Ascending aorta (tissue), 2 donors: Measurements from ENCODE around the gene AP5Z1. TPM values are rescaled to one million over a fixed set of nuclear protein-coding genes. Genes with fewer than 3 reads are reported as not detected.
"Not testable (repeated sequence)": the region's sequence is repeated elsewhere in the genome, so short reads cannot be mapped to it uniquely, and the experiment has no call there.

ENCODE experiments used
- DNase-seq, 2 donors: peaks; one replicate each; pipeline ENCODE4 v3.0.0-alpha.2; 2019; ENCODE audit warnings: low spot score in 2 of 2
- H3K27ac ChIP-seq, 2 donors: fragments of 200-600 bp; sonication (generic); one replicate each; pipeline ENCODE4 v1.5.1; 2016 to 2017; ENCODE audit warnings: mild to moderate bottlenecking in 1 of 2
- H3K27me3 ChIP-seq: fragments of 200-600 bp; sonication (generic); one replicate; pipeline ENCODE4 v1.5.1; 2017
- H3K36me3 ChIP-seq, 2 donors: fragments of 200-600 bp; sonication (generic); one replicate each; pipeline ENCODE4 v1.5.1; 2016
- H3K4me1 ChIP-seq, 2 donors: fragments of 200-600 bp; sonication (generic); one replicate each; pipeline ENCODE4 v1.5.1; 2016 to 2017; ENCODE audit warnings: mild to moderate bottlenecking in 1 of 2
- H3K4me3 ChIP-seq, 2 donors: fragments of 200-600 bp; sonication (generic); one replicate each; pipeline ENCODE4 v1.5.1; 2016 to 2017; ENCODE audit warnings: mild to moderate bottlenecking in 1 of 2
- H3K9me3 ChIP-seq, 2 donors: fragments of 200-600 bp; sonication (generic); one replicate each; pipeline ENCODE4 v1.5.1; 2016
- CTCF ChIP-seq, 3 experiments: fragments of 200-600 bp in 2 of 3; fragments of 450-650 bp in 1 of 3; sonication (generic) in 2 of 3; IDR thresholded peaks; one replicate each; pipeline ENCODE4 v1.5.1; 2016 to 2019; ENCODE audit warnings: antibody characterized with exemption in 3 of 3, mild to moderate bottlenecking in 1 of 3, moderate library complexity in 1 of 3
- intact Hi-C: fragments of 100-400 bp; cut with DNase I; formaldehyde crosslinking; loops from one replicate; pipeline ENCODE4 v1.15.1; 2023
- total RNA-seq: library from RNA; depleted of rRNA; stranded (reverse); fragments of >200 nt; gene quantifications from one replicate; pipeline ENCODE4 v1.1.0, GENCODE V29; 2016

The AP5Z1 gene
- total RNA-seq, 1 donor from 2014 or later = 115 TPM

GRCh38 chr7:4800487-4800886 lies 25.1 kb downstream of the AP5Z1 start:
- H3K36me3 ChIP-seq = no peaks in the 10 kb centered on the region
- no peak for TF ChIP-seq CTCF (IDR thresholded peaks at IDR 0.05)
- H3K27me3 ChIP-seq = no peaks in the 10 kb centered on the region
- no peak overlapping the region for H3K4me3 ChIP-seq
- H3K9me3 ChIP-seq = no peaks in the 10 kb centered on the region
- H3K4me1 ChIP-seq = peaks cover 0 to 3% of the 10 kb centered on the region in 2 donors
- no peak for DNase-seq
- H3K27ac ChIP-seq = no peak overlapping the region
- intact Hi-C loops = no loop called here

- no peaks in the 10 kb centered on the region for H3K36me3 ChIP-seq
- intact Hi-C loops = no loop called here
- H3K27ac ChIP-seq = no peak overlapping the region
Observed at GRCh38 chr7:4800926-4801838, 25.8 kb downstream of the AP5Z1 start.

GRCh38 chr7:4801839-4802231 lies 26.4 kb downstream of the AP5Z1 start:
- intact Hi-C loops = no loop called here
- H3K36me3 ChIP-seq = no peaks in the 10 kb centered on the region
- no peak overlapping the region for H3K4me3 ChIP-seq
- no peaks in the 10 kb centered on the region for H3K9me3 ChIP-seq
- no peak for TF ChIP-seq CTCF (IDR thresholded peaks at IDR 0.05)
- no peaks in the 10 kb centered on the region for H3K27me3 ChIP-seq
- DNase-seq = no peak
- H3K27ac ChIP-seq = no peak overlapping the region
- peaks cover 0 to 3% of the 10 kb centered on the region in 2 donors for H3K4me1 ChIP-seq

More at GRCh38 chr7:4800926-4801838, 25.8 kb downstream of the AP5Z1 start:
- Histone ChIP-seq H3K4me1 (peaks cover 0 to 3% of the 10 kb centered on the region in 2 donors), H3K4me3 (no peak overlapping the region), H3K9me3 (no peaks in the 10 kb centered on the region), H3K27me3 (no peaks in the 10 kb centered on the region)
- DNase-seq = no peak
- no peak for TF ChIP-seq CTCF (IDR thresholded peaks at IDR 0.05)

- H3K9me3 ChIP-seq, H3K36me3 ChIP-seq, H3K4me1 ChIP-seq, H3K27me3 ChIP-seq, DNase-seq, H3K27ac ChIP-seq, intact Hi-C loops, H3K4me3 ChIP-seq: not testable (repeated sequence)
Observed at GRCh38 chr7:4802577-4802976, 27.2 kb downstream of the AP5Z1 start.

- no peak for DNase-seq
- H3K27ac ChIP-seq = no peak overlapping the region
- H3K4me1 ChIP-seq = no peaks in the 10 kb centered on the region
- no peak overlapping the region for H3K4me3 ChIP-seq
- no peaks in the 10 kb centered on the region for H3K9me3 ChIP-seq
- no peaks in the 10 kb centered on the region for H3K27me3 ChIP-seq
- intact Hi-C loops = no loop called here
- TF ChIP-seq CTCF (IDR thresholded peaks at IDR 0.05) = no peak
- H3K36me3 ChIP-seq = no peaks in the 10 kb centered on the region
Observed at GRCh38 chr7:4803397-4804241, 28.2 kb downstream of the AP5Z1 start.
